B cell (primary cell): ENCODE measurements around the gene DYNLT3. TPM values are rescaled to one million over a fixed set of nuclear protein-coding genes. Genes with fewer than 3 reads are reported as not detected.

Experiments
- ATAC-seq: fragments of 200-7000 bp; cut with Tn5 transposase; one replicate; pipeline ENCODE4 v1.10.0; 2021; ENCODE audit warnings: low read depth, mild to moderate bottlenecking, moderate number of reproducible peaks, moderate library complexity
- CTCF ChIA-PET: fragments of 350-600 bp; sonication (Branson Sonifier 250); formaldehyde crosslinking; loops from one replicate; lab custom pipeline; 2021; ENCODE audit warnings: antibody characterized with exemption, inconsistent platforms; lab: Charles Lee
- POLR2A ChIA-PET: fragments of 350-600 bp; sonication (Branson Sonifier 250); formaldehyde crosslinking; loops from one replicate; lab custom pipeline; 2021; ENCODE audit warnings: antibody characterized with exemption; lab: Charles Lee
- DNase-seq: peaks from one replicate; pipeline ENCODE4 v3.0.0; 2013
- H2AFZ ChIP-seq: 2 replicates; pipeline ENCODE4 v1.6.1; 2012; ENCODE audit warnings: mild to moderate bottlenecking, low read depth, low read length; ENCODE audit not compliant: insufficient read depth, poor library complexity, severe bottlenecking
- H3K27ac ChIP-seq, 2 donors: 1 replicate in 1 of 2; 2 replicates in 1 of 2; pipeline ENCODE4 v1.5.1; 2012 to 2013; ENCODE audit warnings: low read length in 2 of 2, mild to moderate bottlenecking in 2 of 2, moderate library complexity in 1 of 2
- H3K27me3 ChIP-seq, 4 experiments: fragments of 200-600 bp in 1 of 4; sonication (generic) in 1 of 4; replicated peaks in 1 of 4; 1 replicate in 2 of 4; 2 replicates in 2 of 4; pipeline versions ENCODE4 v1.6.1 to v1.7.0; 2013 to 2016; ENCODE audit warnings: low read length in 3 of 4, mild to moderate bottlenecking in 2 of 4, mixed read lengths in 1 of 4, moderate library complexity in 1 of 4; ENCODE audit not compliant: insufficient read depth in 4 of 4, control insufficient read depth in 3 of 4; ENCODE audit errors: control extremely low read depth in 1 of 4
- H3K36me3 ChIP-seq, 2 experiments: replicated peaks in 1 of 2; 1 replicate in 1 of 2; 2 replicates in 1 of 2; pipeline versions ENCODE4 v1.6.1 to v1.7.1; 2013; ENCODE audit warnings: low read length in 1 of 2; ENCODE audit not compliant: insufficient read depth in 2 of 2, control insufficient read depth in 1 of 2; ENCODE audit errors: control extremely low read depth in 1 of 2, extremely low read depth in 1 of 2
- H3K4me1 ChIP-seq, 2 donors: fragments of 200-600 bp in 1 of 2; sonication (generic) in 1 of 2; 1 replicate in 1 of 2; 2 replicates in 1 of 2; pipeline versions ENCODE4 v1.5.1 to v1.6.1; 2013 to 2017; ENCODE audit warnings: low read length in 2 of 2; ENCODE audit not compliant: control insufficient read depth in 2 of 2, insufficient read depth in 2 of 2
- H3K4me2 ChIP-seq: replicated peaks from 2 replicates; pipeline ENCODE3; 2012; ENCODE audit warnings: mild to moderate bottlenecking, low read depth, low read length; ENCODE audit not compliant: poor library complexity, severe bottlenecking
- H3K4me3 ChIP-seq, 5 experiments: fragments of 200-600 bp in 1 of 5; sonication (generic) in 1 of 5; 1 replicate in 3 of 5; 2 replicates in 2 of 5; pipeline versions ENCODE4 v1.5.1 to v1.7.0; 2011 to 2016; ENCODE audit warnings: low read length in 4 of 5, mild to moderate bottlenecking in 4 of 5, low read depth in 2 of 5, control low read depth in 1 of 5, moderate library complexity in 1 of 5; ENCODE audit not compliant: insufficient read depth in 1 of 5; ENCODE audit errors: control extremely low read depth in 1 of 5, extremely low read depth in 1 of 5
- H3K79me2 ChIP-seq: fragments of 200-600 bp; sonication (generic); one replicate; pipeline ENCODE4 v1.6.0; 2016; ENCODE audit warnings: low read length; ENCODE audit not compliant: control insufficient read depth, insufficient read depth
- H3K9ac ChIP-seq: fragments of 200-600 bp; sonication (generic); 2 replicates; pipeline ENCODE4 v1.6.1; 2017; ENCODE audit warnings: mild to moderate bottlenecking, low read length, moderate library complexity
- H3K9me3 ChIP-seq, 3 donors: one replicate each; pipeline versions ENCODE4 v1.6.1 to v1.7.1; 2013; ENCODE audit warnings: low read length in 2 of 3; ENCODE audit not compliant: control insufficient read depth in 2 of 3, insufficient read depth in 1 of 3; ENCODE audit errors: control extremely low read depth in 1 of 3
- H4K20me1 ChIP-seq: 2 replicates; pipeline ENCODE4 v1.6.0; 2012; ENCODE audit warnings: mild to moderate bottlenecking, low read length; ENCODE audit not compliant: insufficient read depth, control insufficient read depth, poor library complexity, severe bottlenecking
- H3K27ac Mint-ChIP-seq: one replicate; pipeline ENCODE4 v1.8.0; 2021; ENCODE audit warnings: mixed read lengths
- H3K27me3 Mint-ChIP-seq: one replicate; pipeline ENCODE4 v1.8.0; 2021; ENCODE audit warnings: mixed read lengths
- H3K4me1 Mint-ChIP-seq: one replicate; pipeline ENCODE4 v1.8.0; 2021; ENCODE audit warnings: mixed read lengths
- H3K4me3 Mint-ChIP-seq: one replicate; pipeline ENCODE4 v1.8.0; 2021; ENCODE audit warnings: mixed read lengths
- H3K9me3 Mint-ChIP-seq: one replicate; pipeline ENCODE4 v1.8.0; 2022; ENCODE audit warnings: mixed read lengths; ENCODE audit not compliant: insufficient read depth
- CTCF ChIP-seq: fragments of 200-600 bp; IDR thresholded peaks from one replicate; pipeline ENCODE4 v1.8.0; 2022; ENCODE audit warnings: antibody characterized with exemption, mild to moderate bottlenecking
- EZH2 ChIP-seq: IDR thresholded peaks from 2 replicates; pipeline ENCODE4 v1.6.1; 2012; ENCODE audit warnings: borderline replicate concordance, low read depth, mild to moderate bottlenecking, moderate library complexity, low read length; ENCODE audit not compliant: insufficient read depth, poor library complexity, severe bottlenecking
- WGBS: methylation state at CpG from one replicate; pipeline ENCODE4 v1.1.5; 2013; ENCODE audit warnings: missing lambda C conversion rate; ENCODE audit not compliant: insufficient coverage; 5-methylcytosine and 5-hydroxymethylcytosine counted together
- intact Hi-C: fragments of 100-400 bp; cut with micrococcal nuclease; formaldehyde crosslinking; loops from one replicate; pipeline ENCODE4 v1.10.0; 2022
- polyA plus RNA-seq: library from polyadenylated mRNA; depleted of rRNA; stranded (reverse); fragments of >200 nt; gene quantifications from 2 replicates; pipeline ENCODE4 v1.2.3, GENCODE V29; 2012
- total RNA-seq, 2 donors: library from RNA; stranded (reverse); fragments of 120-200 nt in 1 of 2; gene quantifications; 1 replicate in 1 of 2; 2 replicates in 1 of 2; pipeline versions ENCODE4 v1.2.3 to v1.2.4, GENCODE V29; 2013 to 2022

The DYNLT3 gene
- total and polyA plus RNA-seq, 2 donors (not counting 1 experiment from before 2014, with no cell fraction given), result 15.3 to 20.4 TPM

- Mint-ChIP-seq H3K9me3 (no peaks in the 10 kb centered on the region), H3K4me1 (no peaks in the 10 kb centered on the region), H3K27ac (no peak overlapping the region), H3K4me3 (no peak overlapping the region), H3K27me3 (no peaks in the 10 kb centered on the region)
- H3K27ac ChIP-seq, result no peak overlapping the region
- no CpG with 5 or more reads among the region's 5 CpGs for WGBS
- DNase-seq (no peak), ATAC-seq (no peak)
- POLR2A ChIA-PET, result no interaction called here
- CTCF ChIA-PET, result no interaction called here
- H3K9me3 ChIP-seq, result no peaks in the 10 kb centered on the region
- no peaks in the 10 kb centered on the region for H4K20me1 ChIP-seq
- intact Hi-C loops, result no loop called here
- no peak overlapping the region for H3K9ac ChIP-seq
- no peaks in the 10 kb centered on the region for H3K79me2 ChIP-seq
- H3K27me3 ChIP-seq, result no peaks in the 10 kb centered on the region
- no peaks in the 10 kb centered on the region for H3K4me1 ChIP-seq
- H3K4me3 ChIP-seq, result no peak overlapping the region
- no peaks in the 10 kb centered on the region for H3K36me3 ChIP-seq
- H2AFZ ChIP-seq, result no peak overlapping the region
- no peak for TF ChIP-seq EZH2
- H3K4me2 ChIP-seq, result no peak overlapping the region
These were observed 40.6 kb upstream of the DYNLT3 start for GRCh38 chrX:37888010-37888409.

- ATAC-seq, result no peak
- Mint-ChIP-seq H3K27me3 (peaks cover 2% of the 10 kb centered on the region), H3K27ac (no peak overlapping the region), H3K9me3 (no peaks in the 10 kb centered on the region), H3K4me3 (no peak overlapping the region), H3K4me1 (no peaks in the 10 kb centered on the region)
- Histone ChIP-seq H3K27me3 (no peaks in the 10 kb centered on the region), H3K4me2 (no peak overlapping the region), H3K79me2 (no peaks in the 10 kb centered on the region), H3K4me3 (no peak overlapping the region), H2AFZ (no peak overlapping the region), H3K27ac (no peak overlapping the region), H3K9ac (no peak overlapping the region), H4K20me1 (no peaks in the 10 kb centered on the region), H3K36me3 (no peaks in the 10 kb centered on the region), H3K9me3 (no peaks in the 10 kb centered on the region), H3K4me1 (no peaks in the 10 kb centered on the region)
- CTCF ChIA-PET, result no interaction called here
- 80% methylated on average over 1 of the region's 1 CpG for WGBS
- no peak for DNase-seq
- intact Hi-C loops, result no loop called here
- TF ChIP-seq CTCF, result no peak
- no peak for TF ChIP-seq EZH2
- POLR2A ChIA-PET, result no interaction called here
These were observed 40.0 kb upstream of the DYNLT3 start for GRCh38 chrX:37887347-37887746.
